HEK293 (cell line): ENCODE results near the gene ADAMTS20.

Experiments
- CTCF ChIA-PET: fragments of 350-600 bp; formaldehyde crosslinking; extraction: SDS; loops from one replicate; lab custom pipeline; 2021; ENCODE audit warnings: antibody characterized with exemption; lab: Yijun Ruan, JAX
- POLR2A ChIA-PET: fragments of 300-600 bp; formaldehyde crosslinking; extraction: SDS; loops from one replicate; lab custom pipeline; 2020; ENCODE audit warnings: antibody characterized with exemption, inconsistent platforms; lab: Yijun Ruan, JAX
- H3K27ac ChIP-seq: fragments of 200-500 bp; sonication (Bioruptor generic); 2 replicates; pipeline ENCODE4 v1.5.1; 2014; ENCODE audit warnings: low read depth, low read length, control low read depth, inconsistent platforms; ENCODE audit errors: extremely low read depth
- H3K36me3 ChIP-seq, 2 experiments: fragments of 200-500 bp in 1 of 2; sonication (Bioruptor generic) in 1 of 2; 1 replicate in 1 of 2; 2 replicates in 1 of 2; pipeline ENCODE4 v1.5.1; 2014 to 2017; ENCODE audit warnings: inconsistent platforms in 2 of 2, low read length in 2 of 2; ENCODE audit not compliant: control insufficient read depth in 2 of 2, insufficient read depth in 1 of 2
- H3K4me1 ChIP-seq: fragments of 200-500 bp; sonication (Bioruptor generic); 2 replicates; pipeline ENCODE4 v1.5.1; 2014; ENCODE audit warnings: mild to moderate bottlenecking, low read length, inconsistent platforms; ENCODE audit not compliant: control insufficient read depth, insufficient read depth
- H3K4me3 ChIP-seq: 2 replicates; pipeline ENCODE4 v1.5.1; 2011; ENCODE audit warnings: low read depth, mild to moderate bottlenecking, control low read depth, low read length, moderate library complexity
- H3K9me3 ChIP-seq: fragments of 200-500 bp; sonication (Bioruptor generic); 2 replicates; pipeline ENCODE4 v1.5.1; 2014; ENCODE audit warnings: low read depth, low read length, inconsistent platforms; ENCODE audit not compliant: control insufficient read depth, insufficient read depth
- FEZF1 ChIP-seq: fragments of 450-650 bp; formaldehyde crosslinking; IDR thresholded peaks from 2 replicates; pipeline ENCODE4 v1.5.1; 2016; ENCODE audit warnings: missing biosample characterization, missing genetic modification characterization
- GLI4 ChIP-seq: fragments of 450-650 bp; formaldehyde crosslinking; IDR thresholded peaks from 2 replicates; pipeline ENCODE4 v1.5.1; 2016; ENCODE audit warnings: missing biosample characterization, missing genetic modification characterization
- GLIS1 ChIP-seq: fragments of 450-650 bp; formaldehyde crosslinking; IDR thresholded peaks from 2 replicates; pipeline ENCODE4 v1.5.1; 2016; ENCODE audit warnings: missing biosample characterization, missing genetic modification characterization
- GLIS2 ChIP-seq: fragments of 450-650 bp; formaldehyde crosslinking; IDR thresholded peaks from 2 replicates; pipeline ENCODE4 v1.5.1; 2016; ENCODE audit warnings: missing biosample characterization, missing genetic modification characterization
- KLF7 ChIP-seq: fragments of 450-650 bp; formaldehyde crosslinking; IDR thresholded peaks from 2 replicates; pipeline ENCODE4 v1.5.1; 2016; ENCODE audit warnings: missing biosample characterization, missing genetic modification characterization, borderline replicate concordance
- KLF9 ChIP-seq: fragments of 450-650 bp; formaldehyde crosslinking; IDR thresholded peaks from 2 replicates; pipeline ENCODE4 v1.5.1; 2016; ENCODE audit warnings: missing biosample characterization, missing genetic modification characterization, low read depth
- RBAK ChIP-seq: fragments of 450-650 bp; formaldehyde crosslinking; IDR thresholded peaks from 2 replicates; pipeline ENCODE4 v1.5.1; 2016; ENCODE audit warnings: missing biosample characterization, missing genetic modification characterization
- SETDB1 ChIP-seq: IDR thresholded peaks from one replicate; pipeline ENCODE4 v1.6.1; 2017; ENCODE audit warnings: mild to moderate bottlenecking, low read length, moderate library complexity, mixed read lengths; ENCODE audit not compliant: insufficient read length
- ZBTB21 ChIP-seq: fragments of 450-650 bp; formaldehyde crosslinking; IDR thresholded peaks from 2 replicates; pipeline ENCODE4 v1.5.1; 2017; ENCODE audit warnings: missing biosample characterization, missing genetic modification characterization
- ZBTB8A ChIP-seq: fragments of 450-650 bp; formaldehyde crosslinking; IDR thresholded peaks from 2 replicates; pipeline ENCODE4 v1.5.1; 2016; ENCODE audit warnings: missing biosample characterization, missing genetic modification characterization
- ZFP3 ChIP-seq: fragments of 450-650 bp; formaldehyde crosslinking; IDR thresholded peaks from 2 replicates; pipeline ENCODE4 v1.5.1; 2016; ENCODE audit warnings: low read depth, missing biosample characterization, missing genetic modification characterization
- ZFP37 ChIP-seq: fragments of 450-650 bp; formaldehyde crosslinking; IDR thresholded peaks from 2 replicates; pipeline ENCODE4 v1.5.1; 2016; ENCODE audit warnings: missing biosample characterization, missing genetic modification characterization
- ZIC2 ChIP-seq: fragments of 450-650 bp; formaldehyde crosslinking; IDR thresholded peaks from 2 replicates; pipeline ENCODE4 v1.5.1; 2016; ENCODE audit warnings: missing biosample characterization, missing genetic modification characterization
- ZNF239 ChIP-seq: fragments of 450-650 bp; formaldehyde crosslinking; IDR thresholded peaks from 2 replicates; pipeline ENCODE4 v1.5.1; 2016; ENCODE audit warnings: missing biosample characterization, missing genetic modification characterization
- ZNF354C ChIP-seq: fragments of 450-650 bp; formaldehyde crosslinking; IDR thresholded peaks from 2 replicates; pipeline ENCODE4 v1.5.1; 2016; ENCODE audit warnings: missing biosample characterization, missing genetic modification characterization, low read depth, borderline replicate concordance
- ZNF394 ChIP-seq: fragments of 450-650 bp; formaldehyde crosslinking; IDR thresholded peaks from 2 replicates; pipeline ENCODE4 v1.5.1; 2016; ENCODE audit warnings: missing biosample characterization, missing genetic modification characterization, mild to moderate bottlenecking, moderate library complexity, borderline replicate concordance
- ZNF433 ChIP-seq: fragments of 450-650 bp; formaldehyde crosslinking; IDR thresholded peaks from 2 replicates; pipeline ENCODE4 v1.5.1; 2016; ENCODE audit warnings: missing biosample characterization, missing genetic modification characterization, low read depth
- ZNF530 ChIP-seq: fragments of 450-650 bp; formaldehyde crosslinking; IDR thresholded peaks from 2 replicates; pipeline ENCODE4 v1.5.1; 2016; ENCODE audit warnings: low read depth, missing biosample characterization, missing genetic modification characterization
- ZNF621 ChIP-seq: fragments of 450-650 bp; formaldehyde crosslinking; IDR thresholded peaks from 2 replicates; pipeline ENCODE4 v1.5.1; 2017; ENCODE audit warnings: missing biosample characterization, missing genetic modification characterization
- ZNF768 ChIP-seq: fragments of 450-650 bp; formaldehyde crosslinking; IDR thresholded peaks from 2 replicates; pipeline ENCODE4 v1.5.1; 2018; ENCODE audit warnings: missing biosample characterization, mild to moderate bottlenecking, missing genetic modification characterization
- ZNF791 ChIP-seq: fragments of 450-650 bp; formaldehyde crosslinking; IDR thresholded peaks from 2 replicates; pipeline ENCODE4 v1.5.1; 2016; ENCODE audit warnings: missing biosample characterization, missing genetic modification characterization
- ZNF792 ChIP-seq: fragments of 450-650 bp; formaldehyde crosslinking; IDR thresholded peaks from 2 replicates; pipeline ENCODE4 v1.5.1; 2016; ENCODE audit warnings: missing biosample characterization, missing genetic modification characterization
- TF ChIP-seq, protein P1 (sequence below): fragments of 450-650 bp; formaldehyde crosslinking; IDR thresholded peaks from 2 replicates; pipeline ENCODE4 v1.5.1; 2016; ENCODE audit warnings: missing biosample characterization, missing genetic modification characterization
- TF ChIP-seq, protein P2 (sequence below): fragments of 450-650 bp; formaldehyde crosslinking; conservative IDR thresholded peaks from 2 replicates; pipeline ENCODE4 v1.5.1; 2016; ENCODE audit warnings: low read depth, missing biosample characterization, missing genetic modification characterization
- TF ChIP-seq, protein P3 (sequence below): fragments of 450-650 bp; formaldehyde crosslinking; IDR thresholded peaks from 2 replicates; pipeline ENCODE4 v1.5.1; 2016; ENCODE audit warnings: missing biosample characterization, missing genetic modification characterization

Gene ADAMTS20

DNA sequence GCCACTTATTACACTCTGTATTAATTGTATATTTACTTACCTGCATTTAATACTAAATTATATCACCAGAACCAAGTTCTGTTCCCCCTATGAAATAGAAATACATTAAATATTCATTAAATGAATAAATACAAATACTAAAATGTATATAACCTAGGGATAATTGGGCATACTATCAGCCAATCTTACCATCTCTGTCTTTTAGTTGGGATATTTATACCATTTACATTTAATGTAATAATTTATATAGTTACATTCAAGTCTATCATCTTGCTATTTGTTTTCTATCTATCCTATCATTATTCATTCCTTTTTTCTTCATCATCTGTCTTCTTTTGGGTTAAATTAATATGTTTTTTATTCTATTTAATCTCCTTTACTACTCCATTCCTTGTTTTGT, 4.1 kb upstream of the ADAMTS20 start:
- TF ChIP-seq, protein P1, sequence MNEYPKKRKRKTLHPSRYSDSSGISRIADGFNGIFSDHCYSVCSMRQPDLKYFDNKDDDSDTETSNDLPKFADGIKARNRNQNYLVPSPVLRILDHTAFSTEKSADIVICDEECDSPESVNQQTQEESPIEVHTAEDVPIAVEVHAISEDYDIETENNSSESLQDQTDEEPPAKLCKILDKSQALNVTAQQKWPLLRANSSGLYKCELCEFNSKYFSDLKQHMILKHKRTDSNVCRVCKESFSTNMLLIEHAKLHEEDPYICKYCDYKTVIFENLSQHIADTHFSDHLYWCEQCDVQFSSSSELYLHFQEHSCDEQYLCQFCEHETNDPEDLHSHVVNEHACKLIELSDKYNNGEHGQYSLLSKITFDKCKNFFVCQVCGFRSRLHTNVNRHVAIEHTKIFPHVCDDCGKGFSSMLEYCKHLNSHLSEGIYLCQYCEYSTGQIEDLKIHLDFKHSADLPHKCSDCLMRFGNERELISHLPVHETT (tag by site-specific recombination) = no peak
- peak; percentile 82 for TF ChIP-seq SETDB1
- H3K4me3 ChIP-seq = no peak overlapping the region
- POLR2A ChIA-PET = no interaction called here
- H3K36me3 ChIP-seq = no peaks in the 10 kb centered on the region
- CTCF ChIA-PET = no interaction called here
- no peaks in the 10 kb centered on the region for H3K4me1 ChIP-seq
- no peak overlapping the region for H3K27ac ChIP-seq
- no peaks in the 10 kb centered on the region for H3K9me3 ChIP-seq

DNA sequence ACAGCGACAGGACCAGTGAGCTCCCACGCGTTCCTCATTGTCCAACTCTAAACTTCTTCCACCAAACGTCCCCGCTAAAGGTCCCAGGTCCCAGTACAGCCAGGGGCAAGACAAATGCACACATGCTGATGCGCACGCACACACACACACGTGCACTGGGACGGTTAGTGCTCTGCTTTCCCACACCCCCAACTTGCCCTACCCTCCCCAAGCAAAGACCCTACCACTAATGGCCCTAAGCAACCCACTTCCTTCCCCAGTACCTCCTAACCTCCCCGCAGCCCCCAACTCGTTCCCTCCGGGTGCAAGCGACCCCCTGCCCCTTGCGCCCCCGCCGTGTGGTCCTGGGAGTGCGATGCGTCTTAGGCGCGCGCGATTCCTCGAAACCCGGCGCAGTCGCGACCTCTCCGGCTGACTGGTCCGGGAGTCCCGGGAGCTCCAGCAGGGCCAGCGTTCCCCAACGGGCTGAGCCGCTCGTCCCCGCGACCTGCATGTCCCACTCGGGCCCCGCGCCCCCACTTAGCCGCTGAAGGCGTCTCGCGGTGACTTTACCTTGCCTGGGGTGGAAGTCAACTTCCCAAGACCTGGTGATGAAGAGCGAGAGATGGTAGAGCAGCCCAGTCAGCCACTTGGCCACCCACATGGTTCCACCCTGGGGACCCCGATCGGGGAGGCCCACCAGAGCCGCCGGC, 578 bp downstream of the ADAMTS20 start:
- H3K4me1 ChIP-seq = no peaks in the 10 kb centered on the region
- CTCF ChIA-PET = interaction anchor here (0.7 to 0.8 kb wide), 2 partner anchors 19 to 178 kb away, joined by 3 to 4 read pairs; no protein-coding TSS in a partner anchor
- H3K9me3 ChIP-seq = no peaks in the 10 kb centered on the region
- POLR2A ChIA-PET = no interaction called here
- peak overlapping the region; percentile 22; the same call in 1 of the 2 replicates for H3K27ac ChIP-seq
- H3K36me3 ChIP-seq = no peaks in the 10 kb centered on the region
- peak overlapping the region; percentile 59 for H3K4me3 ChIP-seq
- no peak for TF ChIP-seq ZNF530 (tag by site-specific recombination)
- no peak for TF ChIP-seq ZNF791 (tag by site-specific recombination)
- no peak for TF ChIP-seq ZFP37 (tag by site-specific recombination)
- TF ChIP-seq ZNF433 = no peak
- TF ChIP-seq ZNF239 (tag by site-specific recombination) = no peak
- no peak for TF ChIP-seq ZNF621 (tag by site-specific recombination)
- no peak for TF ChIP-seq ZNF394 (tag by site-specific recombination)
- no peak for TF ChIP-seq FEZF1 (tag by site-specific recombination)
- no peak for TF ChIP-seq ZNF354C (tag by site-specific recombination)
- peak; percentile 22; the same call in 1 of the 2 replicates for TF ChIP-seq KLF9 (tag by site-specific recombination)
- no peak for TF ChIP-seq ZNF768
- TF ChIP-seq, protein P2, sequence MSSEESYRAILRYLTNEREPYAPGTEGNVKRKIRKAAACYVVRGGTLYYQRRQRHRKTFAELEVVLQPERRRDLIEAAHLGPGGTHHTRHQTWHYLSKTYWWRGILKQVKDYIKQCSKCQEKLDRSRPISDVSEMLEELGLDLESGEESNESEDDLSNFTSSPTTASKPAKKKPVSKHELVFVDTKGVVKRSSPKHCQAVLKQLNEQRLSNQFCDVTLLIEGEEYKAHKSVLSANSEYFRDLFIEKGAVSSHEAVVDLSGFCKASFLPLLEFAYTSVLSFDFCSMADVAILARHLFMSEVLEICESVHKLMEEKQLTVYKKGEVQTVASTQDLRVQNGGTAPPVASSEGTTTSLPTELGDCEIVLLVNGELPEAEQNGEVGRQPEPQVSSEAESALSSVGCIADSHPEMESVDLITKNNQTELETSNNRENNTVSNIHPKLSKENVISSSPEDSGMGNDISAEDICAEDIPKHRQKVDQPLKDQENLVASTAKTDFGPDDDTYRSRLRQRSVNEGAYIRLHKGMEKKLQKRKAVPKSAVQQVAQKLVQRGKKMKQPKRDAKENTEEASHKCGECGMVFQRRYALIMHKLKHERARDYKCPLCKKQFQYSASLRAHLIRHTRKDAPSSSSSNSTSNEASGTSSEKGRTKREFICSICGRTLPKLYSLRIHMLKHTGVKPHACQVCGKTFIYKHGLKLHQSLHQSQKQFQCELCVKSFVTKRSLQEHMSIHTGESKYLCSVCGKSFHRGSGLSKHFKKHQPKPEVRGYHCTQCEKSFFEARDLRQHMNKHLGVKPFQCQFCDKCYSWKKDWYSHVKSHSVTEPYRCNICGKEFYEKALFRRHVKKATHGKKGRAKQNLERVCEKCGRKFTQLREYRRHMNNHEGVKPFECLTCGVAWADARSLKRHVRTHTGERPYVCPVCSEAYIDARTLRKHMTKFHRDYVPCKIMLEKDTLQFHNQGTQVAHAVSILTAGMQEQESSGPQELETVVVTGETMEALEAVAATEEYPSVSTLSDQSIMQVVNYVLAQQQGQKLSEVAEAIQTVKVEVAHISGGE (tag by site-specific recombination) = no peak
- TF ChIP-seq KLF7 (tag by site-specific recombination) = no peak
- TF ChIP-seq ZFP3 (tag by site-specific recombination) = no peak
- TF ChIP-seq GLI4 (tag by site-specific recombination) = 0 out of 2 replicates have a peak, but pooled peaks have one; percentile 47
- TF ChIP-seq, protein P3, sequence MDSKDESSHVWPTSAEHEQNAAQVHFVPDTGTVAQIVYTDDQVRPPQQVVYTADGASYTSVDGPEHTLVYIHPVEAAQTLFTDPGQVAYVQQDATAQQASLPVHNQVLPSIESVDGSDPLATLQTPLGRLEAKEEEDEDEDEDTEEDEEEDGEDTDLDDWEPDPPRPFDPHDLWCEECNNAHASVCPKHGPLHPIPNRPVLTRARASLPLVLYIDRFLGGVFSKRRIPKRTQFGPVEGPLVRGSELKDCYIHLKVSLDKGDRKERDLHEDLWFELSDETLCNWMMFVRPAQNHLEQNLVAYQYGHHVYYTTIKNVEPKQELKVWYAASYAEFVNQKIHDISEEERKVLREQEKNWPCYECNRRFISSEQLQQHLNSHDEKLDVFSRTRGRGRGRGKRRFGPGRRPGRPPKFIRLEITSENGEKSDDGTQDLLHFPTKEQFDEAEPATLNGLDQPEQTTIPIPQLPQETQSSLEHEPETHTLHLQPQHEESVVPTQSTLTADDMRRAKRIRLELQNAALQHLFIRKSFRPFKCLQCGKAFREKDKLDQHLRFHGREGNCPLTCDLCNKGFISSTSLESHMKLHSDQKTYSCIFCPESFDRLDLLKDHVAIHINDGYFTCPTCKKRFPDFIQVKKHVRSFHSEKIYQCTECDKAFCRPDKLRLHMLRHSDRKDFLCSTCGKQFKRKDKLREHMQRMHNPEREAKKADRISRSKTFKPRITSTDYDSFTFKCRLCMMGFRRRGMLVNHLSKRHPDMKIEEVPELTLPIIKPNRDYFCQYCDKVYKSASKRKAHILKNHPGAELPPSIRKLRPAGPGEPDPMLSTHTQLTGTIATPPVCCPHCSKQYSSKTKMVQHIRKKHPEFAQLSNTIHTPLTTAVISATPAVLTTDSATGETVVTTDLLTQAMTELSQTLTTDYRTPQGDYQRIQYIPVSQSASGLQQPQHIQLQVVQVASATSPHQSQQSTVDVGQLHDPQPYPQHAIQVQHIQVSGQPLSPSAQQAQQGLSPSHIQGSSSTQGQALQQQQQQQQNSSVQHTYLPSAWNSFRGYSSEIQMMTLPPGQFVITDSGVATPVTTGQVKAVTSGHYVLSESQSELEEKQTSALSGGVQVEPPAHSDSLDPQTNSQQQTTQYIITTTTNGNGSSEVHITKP (tag by site-specific recombination) = no peak
- 0 out of 2 replicates have a peak, but pooled peaks have one; percentile 11 for TF ChIP-seq ZNF792 (tag by site-specific recombination)
- TF ChIP-seq RBAK (tag by site-specific recombination) = no peak
- no peak for TF ChIP-seq GLIS1 (tag by site-specific recombination)
- peak; percentile 52 for TF ChIP-seq ZIC2 (tag by site-specific recombination)
- TF ChIP-seq ZBTB8A (tag by site-specific recombination) = no peak
- peak; percentile 85 for TF ChIP-seq GLIS2 (tag by site-specific recombination)
- TF ChIP-seq ZBTB21 (tag by site-specific recombination) = no peak
